Breast epithelium (tissue), 4 donors: Measurements from ENCODE around the gene EFTUD2. TPM values are rescaled to one million over a fixed set of nuclear protein-coding genes. Genes with fewer than 3 reads are reported as not detected.

ENCODE experiments used
- DNase-seq, 2 donors: peaks; one replicate each; pipeline ENCODE4 v3.0.0-alpha.2; 2019; ENCODE audit warnings: low spot score in 2 of 2
- H3K27ac ChIP-seq, 2 donors: fragments of 200-600 bp; sonication (generic) in 1 of 2; one replicate each; pipeline ENCODE4 v1.5.1; 2016 to 2019; ENCODE audit warnings: mild to moderate bottlenecking in 1 of 2
- H3K27me3 ChIP-seq, 2 donors: fragments of 200-600 bp; sonication (generic) in 1 of 2; one replicate each; pipeline versions ENCODE4 v1.5.1 to v1.6.0; 2017 to 2019; ENCODE audit warnings: control low read depth in 1 of 2, mild to moderate bottlenecking in 1 of 2
- H3K36me3 ChIP-seq: fragments of 200-600 bp; one replicate; pipeline ENCODE4 v1.5.1; 2019
- H3K4me1 ChIP-seq, 2 donors: fragments of 200-600 bp; sonication (generic); one replicate each; pipeline ENCODE4 v1.5.1; 2016 to 2019; ENCODE audit warnings: control low read depth in 1 of 2
- H3K4me3 ChIP-seq, 3 donors: fragments of 200-600 bp; sonication (generic); 1 replicate in 2 of 3; 2 replicates in 1 of 3; pipeline ENCODE4 v1.5.1; 2016 to 2019; ENCODE audit warnings: mild to moderate bottlenecking in 3 of 3, moderate library complexity in 2 of 3
- H3K9me3 ChIP-seq, 2 donors: fragments of 200-600 bp; sonication (generic) in 1 of 2; one replicate each; pipeline ENCODE4 v1.5.1; 2016 to 2019; ENCODE audit warnings: control low read depth in 1 of 2
- POLR2A ChIP-seq: fragments of 450-650 bp; IDR thresholded peaks from one replicate; pipeline ENCODE4 v1.6.1; 2016; ENCODE audit warnings: antibody characterized with exemption, mild to moderate bottlenecking, moderate library complexity
- POLR2AphosphoS5 ChIP-seq, 3 donors: sonication (generic); formaldehyde crosslinking; IDR thresholded peaks; one replicate each; pipeline ENCODE4 v1.6.1; 2017; ENCODE audit warnings: antibody characterized with exemption in 3 of 3
- intact Hi-C: fragments of 100-400 bp; cut with DNase I; formaldehyde crosslinking; loops from one replicate; pipeline ENCODE4 v1.15.1; 2023; ENCODE audit warnings: low total_unique reads
- total RNA-seq, 3 donors: library from RNA; depleted of rRNA; stranded (reverse); fragments of >200 nt; gene quantifications; one replicate each; pipeline ENCODE4 v1.1.0, GENCODE V29; 2016
- TF ChIP-seq, protein P1 (sequence below), 3 donors: fragments of 450-650 bp; IDR thresholded peaks; one replicate each; pipeline ENCODE4 v1.5.1; 2016 to 2017; ENCODE audit warnings: antibody characterized with exemption in 3 of 3, mild to moderate bottlenecking in 3 of 3, moderate library complexity in 3 of 3

The EFTUD2 gene
- total RNA-seq, 3 donors from 2014 or later = 58.1 to 71.4 (median 60.0) TPM

GRCh38 chr17:44865931-44866330 is 33.3 kb downstream of the EFTUD2 start:
- DNase-seq = no peak
- TF ChIP-seq, protein P1, sequence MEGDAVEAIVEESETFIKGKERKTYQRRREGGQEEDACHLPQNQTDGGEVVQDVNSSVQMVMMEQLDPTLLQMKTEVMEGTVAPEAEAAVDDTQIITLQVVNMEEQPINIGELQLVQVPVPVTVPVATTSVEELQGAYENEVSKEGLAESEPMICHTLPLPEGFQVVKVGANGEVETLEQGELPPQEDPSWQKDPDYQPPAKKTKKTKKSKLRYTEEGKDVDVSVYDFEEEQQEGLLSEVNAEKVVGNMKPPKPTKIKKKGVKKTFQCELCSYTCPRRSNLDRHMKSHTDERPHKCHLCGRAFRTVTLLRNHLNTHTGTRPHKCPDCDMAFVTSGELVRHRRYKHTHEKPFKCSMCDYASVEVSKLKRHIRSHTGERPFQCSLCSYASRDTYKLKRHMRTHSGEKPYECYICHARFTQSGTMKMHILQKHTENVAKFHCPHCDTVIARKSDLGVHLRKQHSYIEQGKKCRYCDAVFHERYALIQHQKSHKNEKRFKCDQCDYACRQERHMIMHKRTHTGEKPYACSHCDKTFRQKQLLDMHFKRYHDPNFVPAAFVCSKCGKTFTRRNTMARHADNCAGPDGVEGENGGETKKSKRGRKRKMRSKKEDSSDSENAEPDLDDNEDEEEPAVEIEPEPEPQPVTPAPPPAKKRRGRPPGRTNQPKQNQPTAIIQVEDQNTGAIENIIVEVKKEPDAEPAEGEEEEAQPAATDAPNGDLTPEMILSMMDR (IDR thresholded peaks at IDR 0.05) = no peak
- TF ChIP-seq POLR2A (no peak), POLR2AphosphoS5 (IDR thresholded peaks at IDR 0.05) (no peak)
- Histone ChIP-seq H3K27me3 (no peaks in the 10 kb centered on the region), H3K9me3 (no peaks in the 10 kb centered on the region), H3K27ac (no peak overlapping the region), H3K36me3 (peaks cover 6% of the 10 kb centered on the region), H3K4me1 (no peaks in the 10 kb centered on the region), H3K4me3 (no peak overlapping the region)
- intact Hi-C loops = no loop called here

DNA sequence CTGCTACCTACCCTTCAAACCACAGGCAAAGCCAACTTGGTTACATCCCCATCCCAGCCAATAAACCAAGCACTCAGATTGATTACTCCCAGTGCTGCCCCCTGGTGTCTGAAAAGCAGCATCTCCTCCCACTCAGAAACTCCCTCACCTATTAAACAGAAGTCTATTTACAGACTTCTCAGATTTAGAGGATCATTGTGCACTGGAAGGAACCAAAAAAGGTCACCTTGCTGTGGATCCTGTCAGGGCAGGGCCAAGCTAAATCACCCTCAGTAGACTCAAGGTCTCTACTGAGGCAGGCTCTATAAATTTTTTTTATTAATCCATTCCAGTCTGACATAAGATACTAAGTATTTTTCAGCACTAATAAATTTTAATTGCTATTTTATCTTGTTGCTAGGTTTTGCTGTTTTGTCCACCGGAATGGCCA is 34.0 kb downstream of the EFTUD2 start:
- H3K4me3 ChIP-seq = no peak overlapping the region
- H3K27me3 ChIP-seq = no peaks in the 10 kb centered on the region
- intact Hi-C loops = no loop called here
- peaks cover 6% of the 10 kb centered on the region for H3K36me3 ChIP-seq
- H3K27ac ChIP-seq = no peak overlapping the region
- no peaks in the 10 kb centered on the region for H3K9me3 ChIP-seq
- DNase-seq = peak; percentile 32 to 57
- TF ChIP-seq POLR2A (no peak), POLR2AphosphoS5 (IDR thresholded peaks at IDR 0.05) (no peak)
- TF ChIP-seq, protein P1 (IDR thresholded peaks at IDR 0.05) = peak; percentile 72 to 77 (median 74)
- H3K4me1 ChIP-seq = no peaks in the 10 kb centered on the region

GRCh38 chr17:44864831-44865230 is 34.4 kb downstream of the EFTUD2 start:
- TF ChIP-seq POLR2AphosphoS5 (IDR thresholded peaks at IDR 0.05) (no peak), POLR2A (no peak)
- TF ChIP-seq, protein P1 (IDR thresholded peaks at IDR 0.05) = no peak
- Histone ChIP-seq H3K27ac (no peak overlapping the region), H3K4me3 (no peak overlapping the region), H3K9me3 (no peaks in the 10 kb centered on the region), H3K27me3 (no peaks in the 10 kb centered on the region), H3K4me1 (no peaks in the 10 kb centered on the region), H3K36me3 (peaks cover 6% of the 10 kb centered on the region)
- intact Hi-C loops = no loop called here
- DNase-seq = no peak

GRCh38 chr17:44863061-44863918 is 36.0 kb downstream of the EFTUD2 start:
- DNase-seq = no peak
- no peak overlapping the region for H3K27ac ChIP-seq
- intact Hi-C loops = no loop called here
- no peak overlapping the region for H3K4me3 ChIP-seq
- H3K27me3 ChIP-seq = no peaks in the 10 kb centered on the region
- peaks cover 6% of the 10 kb centered on the region for H3K36me3 ChIP-seq
- no peaks in the 10 kb centered on the region for H3K4me1 ChIP-seq
- TF ChIP-seq, protein P1 (IDR thresholded peaks at IDR 0.05) = no peak
- TF ChIP-seq POLR2AphosphoS5 (IDR thresholded peaks at IDR 0.05) (no peak), POLR2A (no peak)
- no peaks in the 10 kb centered on the region for H3K9me3 ChIP-seq

DNA sequence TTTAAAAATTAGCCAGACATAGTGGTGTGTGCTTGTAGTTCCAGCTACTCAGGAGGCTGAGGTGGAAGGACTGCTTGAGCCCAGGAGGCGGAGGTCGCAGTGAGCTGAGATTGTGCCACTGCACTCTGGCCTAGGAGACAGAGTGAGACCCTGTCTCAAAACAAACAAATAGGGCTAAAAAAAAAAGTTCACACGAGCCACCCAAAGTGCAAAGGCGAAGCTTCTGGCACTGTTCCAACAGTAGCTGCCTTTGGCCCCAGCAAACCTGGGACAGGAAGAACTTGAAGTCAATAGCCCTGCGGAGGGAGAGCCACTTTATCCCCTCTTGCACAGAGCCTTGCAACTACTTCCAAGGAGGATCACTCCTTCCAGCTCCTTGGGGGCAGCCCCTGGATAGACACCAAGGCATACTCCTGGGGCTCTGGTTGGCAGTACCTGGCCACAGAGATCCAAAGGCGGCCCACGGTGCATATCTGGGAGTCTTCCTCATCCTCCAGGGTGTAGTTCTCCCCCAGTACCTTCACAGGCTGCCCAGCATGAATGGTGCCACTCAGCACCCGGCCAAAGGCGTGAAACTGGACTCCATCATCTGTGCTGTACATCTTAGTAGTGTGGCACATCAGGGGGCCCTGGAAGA is 36.8 kb downstream of the EFTUD2 start:
- intact Hi-C loops = no loop called here
- no peak for DNase-seq
- no peaks in the 10 kb centered on the region for H3K4me1 ChIP-seq
- no peaks in the 10 kb centered on the region for H3K9me3 ChIP-seq
- H3K4me3 ChIP-seq = no peak overlapping the region
- TF ChIP-seq POLR2AphosphoS5 (IDR thresholded peaks at IDR 0.05) = no peak
- TF ChIP-seq, protein P1 (IDR thresholded peaks at IDR 0.05) = no peak
- no peak overlapping the region for H3K27ac ChIP-seq
- H3K36me3 ChIP-seq = peaks cover 6% of the 10 kb centered on the region
- no peaks in the 10 kb centered on the region for H3K27me3 ChIP-seq
